Measurements from ENCODE around the gene WDR64.

GRCh38 chr1:241624935-241625334 is 27.1 kb upstream of the WDR64 start:
- no peak for TF ChIP-seq CTCF (IDR thresholded peaks at IDR 0.05)
- TF ChIP-seq POLR2A (IDR thresholded peaks at IDR 0.05), result no peak
- TF ChIP-seq POLR2AphosphoS5 (IDR thresholded peaks at IDR 0.05), result no peak
